Left cardiac atrium (tissue), 4 donors: ENCODE measurements around the gene ANKDD1B. TPM values are rescaled to one million over a fixed set of nuclear protein-coding genes. Genes with fewer than 3 reads are reported as not detected.
"Not testable (repeated sequence)": the region's sequence is repeated elsewhere in the genome, so short reads cannot be mapped to it uniquely, and the experiment has no call there.

Experiments
- ATAC-seq, 2 donors: fragments of 200-7000 bp; cut with Tn5 transposase; one replicate each; pipeline ENCODE4 v1.9.1; 2020; ENCODE audit warnings: mild to moderate bottlenecking in 2 of 2, moderate library complexity in 2 of 2
- DNase-seq: peaks from one replicate; pipeline ENCODE4 v3.0.0-alpha.2; 2020
- intact Hi-C, 2 donors: fragments of 100-400 bp; cut with DNase I; formaldehyde crosslinking; loops; one replicate each; pipeline versions ENCODE4 v1.14.1 to v1.15.1; 2022 to 2023
- long read RNA-seq: library from polyadenylated mRNA; unstranded; transcript quantifications from one replicate; pipeline ENCODE4 v2.0.0, GENCODE V29; 2021
- total RNA-seq, 2 donors: library from RNA; stranded (reverse); fragmentation: NEBNext Ultra II Directional; extraction: Animal tissue kit (Norgen Biotek cat#: 25700); gene quantifications; one replicate each; pipeline ENCODE4 v1.2.1, GENCODE V29; 2021
- donor health status: DM: no; HTN: yes; CAD: no.
- donor health status: DM: no; HTN: yes; CAD: no; lungs with severe emphysema.
- donor health status: DM: yes; HTN: yes; CAD: no.
- donor health status: Dilated cardiomyopathy.

Gene ANKDD1B
- total RNA-seq, result under 1 TPM in 1 of 2 donors, not detected in 1; 0.21 TPM
- long read RNA-seq, result 0 reads

DNA sequence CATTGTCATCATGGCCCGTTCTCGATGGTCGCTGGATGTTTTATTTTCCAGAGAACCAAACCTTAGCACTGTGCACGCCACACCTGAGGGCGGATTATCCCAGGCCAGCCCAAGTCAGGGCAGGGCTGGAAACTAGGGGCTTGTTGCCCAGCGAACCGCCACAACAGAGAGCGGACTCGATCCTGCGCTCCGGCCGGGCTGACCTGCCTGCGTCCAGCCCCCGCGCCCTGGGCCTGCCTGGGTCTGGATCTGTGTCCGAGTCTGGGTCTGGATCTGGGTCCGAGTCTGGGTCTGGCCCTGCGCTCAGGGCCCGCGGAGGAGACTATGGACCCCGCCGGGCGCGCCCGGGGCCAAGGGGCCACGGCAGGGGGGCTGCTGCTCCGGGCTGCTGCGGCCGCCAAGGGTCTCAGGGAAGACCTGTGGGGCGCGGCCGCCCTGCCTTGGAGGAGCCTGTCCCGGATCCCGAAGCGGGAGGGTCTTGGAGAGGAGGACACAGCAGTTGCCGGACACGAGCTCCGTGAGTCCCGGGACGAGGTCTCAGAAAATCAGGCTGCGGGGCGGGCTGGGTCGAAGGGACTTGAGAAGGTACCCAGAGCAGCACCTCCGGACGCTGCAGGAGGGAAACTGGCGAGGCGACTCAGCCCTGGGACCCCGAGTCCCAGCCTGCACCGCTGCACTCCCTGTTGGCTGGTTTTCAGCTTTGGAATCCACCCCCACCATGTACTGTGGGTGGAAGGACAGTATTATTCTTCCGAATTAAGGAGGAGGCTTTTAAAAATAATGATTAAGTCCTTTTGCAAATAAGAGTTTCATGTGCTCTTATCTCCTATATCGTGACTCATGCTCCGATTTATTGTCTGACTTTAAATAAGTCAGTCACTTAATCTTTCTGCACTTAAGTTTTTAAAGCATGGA is at the start of gene ANKDD1B:
Gene ANKDD1B, plus strand, starts transcription at position 143 of the 915 bp plus-strand sequence. Its CDS starts 182 bp downstream, at position 325.
- intact Hi-C loops, result no loop called here
- DNase-seq (peak; percentile 37), ATAC-seq (peak; percentile 69 to 70)

DNA sequence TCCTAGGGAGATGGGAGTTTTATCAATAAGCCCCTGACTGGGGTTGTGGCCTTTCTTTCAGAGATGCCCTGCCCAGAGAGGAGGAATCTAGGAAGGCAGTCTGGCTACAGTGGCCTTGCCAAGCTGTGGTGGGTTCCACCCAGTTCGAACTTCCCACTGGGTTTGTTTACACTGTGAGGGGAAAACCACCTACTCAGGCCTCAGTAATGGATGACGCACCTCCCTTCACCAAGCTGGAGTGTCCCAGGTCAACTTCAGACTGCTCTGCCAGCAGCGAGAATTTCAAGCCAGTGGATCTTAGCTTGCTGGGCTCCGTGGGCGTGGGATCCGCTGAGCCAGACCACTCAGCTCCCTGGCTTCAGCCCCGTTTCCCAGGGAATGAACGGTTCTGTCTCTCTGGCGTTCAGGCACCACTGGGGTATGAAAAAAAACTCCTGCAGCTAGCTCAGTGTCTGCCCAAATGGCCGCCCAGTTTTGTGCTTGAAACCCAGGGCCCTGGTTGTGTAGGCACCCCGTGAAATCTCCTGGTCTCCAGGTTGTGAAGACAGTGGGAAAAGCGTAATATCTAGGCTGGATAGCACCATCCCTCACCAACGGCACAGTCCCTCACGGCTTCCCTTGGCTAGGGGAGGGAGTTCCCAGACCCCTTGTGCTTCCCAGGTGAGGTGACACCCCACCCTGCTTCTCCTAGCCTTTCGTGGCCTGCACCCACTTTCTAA is 45.1 kb upstream of the ANKDD1B start:
- intact Hi-C loops, result loop anchor here in 1 of 2 donors (5.0 kb wide), 1 partner anchor 54 kb away; the partner anchor contains the start of genes CERT1 and POLK
- peak; percentile 10 to 19 for ATAC-seq
- DNase-seq, result not testable (repeated sequence)

DNA sequence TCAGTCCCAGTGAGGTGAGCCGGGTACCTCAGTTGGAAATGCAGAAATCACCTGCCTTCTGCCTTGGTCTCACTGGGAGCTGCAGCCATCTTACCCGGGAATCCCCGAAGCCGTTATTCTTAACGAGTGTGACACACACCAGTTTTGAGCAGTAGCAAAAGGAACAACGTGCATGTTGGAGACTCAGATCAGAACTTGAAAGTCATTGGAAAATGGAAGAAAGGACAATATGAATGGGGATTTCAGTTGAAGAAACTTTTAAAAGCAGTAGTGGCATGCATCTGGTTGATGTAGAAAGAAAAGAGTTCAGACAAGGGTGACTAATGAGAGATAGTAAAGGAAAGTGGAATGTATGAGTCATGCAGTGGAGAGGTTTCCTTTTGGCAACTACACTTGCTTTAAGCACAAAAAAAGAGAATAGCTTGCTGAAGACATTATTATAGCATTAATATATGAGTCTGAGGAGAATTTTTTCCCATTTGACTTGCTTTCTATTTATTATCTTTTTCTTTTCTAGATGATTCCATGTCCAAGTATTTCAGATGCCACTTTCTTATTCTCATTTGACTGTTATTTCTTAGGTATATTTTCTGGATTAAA is 44.4 kb upstream of the ANKDD1B start:
- intact Hi-C loops, result loop anchor here in 1 of 2 donors (5.0 kb wide), 1 partner anchor 55 kb away; the partner anchor contains the start of genes CERT1 and POLK
- no peak for DNase-seq
- ATAC-seq, result peak; percentile 95 to 99

DNA sequence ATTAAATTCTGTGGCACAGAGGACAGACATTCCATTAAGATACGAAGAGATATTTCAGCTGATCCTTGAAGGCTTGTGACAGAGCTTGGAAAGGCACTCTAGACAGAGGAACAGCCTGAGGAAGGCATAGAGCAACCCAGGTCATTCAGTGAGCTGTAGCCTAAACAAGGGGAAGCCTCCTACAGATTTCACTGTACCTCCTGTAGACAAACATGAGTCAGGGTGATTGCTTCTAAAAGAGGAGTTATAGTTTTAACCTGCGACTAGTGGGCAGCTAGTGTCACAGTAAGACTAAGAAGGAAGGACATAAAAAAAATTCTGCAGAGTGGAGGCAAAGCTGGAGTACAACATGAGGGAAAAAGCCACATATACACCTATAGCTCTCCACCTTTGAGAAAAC is 43.5 kb upstream of the ANKDD1B start:
- intact Hi-C loops, result loop anchor here in 1 of 2 donors (5.0 kb wide), 1 partner anchor 55 kb away; the partner anchor contains the start of genes CERT1 and POLK
- peak in 1 of 2 donors; percentile 83 for ATAC-seq

DNA sequence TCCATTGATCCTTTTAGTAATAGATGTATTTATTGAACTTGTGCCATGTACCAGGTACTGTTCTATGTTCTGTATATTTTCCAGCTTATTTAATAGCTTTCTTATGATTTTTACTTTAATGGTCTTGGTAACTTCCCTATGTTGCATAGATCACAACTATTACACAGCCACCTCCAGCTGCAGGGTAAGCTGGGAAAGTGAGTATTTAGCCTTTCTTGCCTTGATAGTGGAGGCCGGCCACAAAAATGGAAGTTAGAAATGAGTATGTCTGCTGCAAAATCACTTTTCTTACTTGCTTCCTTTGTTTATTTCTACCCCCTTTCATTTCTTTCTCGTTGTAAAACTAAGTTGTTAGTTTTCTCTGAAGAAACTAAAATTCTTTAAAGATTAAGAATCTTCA is 43.1 kb upstream of the ANKDD1B start:
- intact Hi-C loops, result loop anchor here in 1 of 2 donors (5.0 kb wide), 1 partner anchor 56 kb away; the partner anchor contains the start of genes CERT1 and POLK
- no peak for DNase-seq
- no peak for ATAC-seq

More for the DNA sequence above, 43.5 kb upstream of the ANKDD1B start:
- no peak for DNase-seq

DNA sequence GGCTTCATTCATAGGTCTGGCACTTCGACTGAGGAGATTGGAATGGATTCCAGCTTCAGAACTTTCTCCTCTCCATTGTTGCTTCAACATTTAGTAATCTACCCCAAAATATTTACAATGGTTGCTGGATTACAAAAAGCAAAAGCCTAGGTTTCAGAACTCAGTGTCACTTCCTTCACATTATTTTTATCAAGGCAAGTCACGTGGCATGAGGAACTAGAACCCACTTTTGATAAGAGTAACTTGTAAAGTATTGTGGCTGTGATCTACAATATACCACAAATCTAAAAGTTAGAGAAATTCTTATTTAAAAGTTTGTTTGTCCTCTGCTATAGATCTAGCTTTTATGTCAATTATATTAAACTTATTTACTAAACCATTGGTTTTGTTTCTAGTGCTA is 39.7 kb upstream of the ANKDD1B start:
- intact Hi-C loops, result no loop called here
- DNase-seq, result no peak
- ATAC-seq, result no peak

DNA sequence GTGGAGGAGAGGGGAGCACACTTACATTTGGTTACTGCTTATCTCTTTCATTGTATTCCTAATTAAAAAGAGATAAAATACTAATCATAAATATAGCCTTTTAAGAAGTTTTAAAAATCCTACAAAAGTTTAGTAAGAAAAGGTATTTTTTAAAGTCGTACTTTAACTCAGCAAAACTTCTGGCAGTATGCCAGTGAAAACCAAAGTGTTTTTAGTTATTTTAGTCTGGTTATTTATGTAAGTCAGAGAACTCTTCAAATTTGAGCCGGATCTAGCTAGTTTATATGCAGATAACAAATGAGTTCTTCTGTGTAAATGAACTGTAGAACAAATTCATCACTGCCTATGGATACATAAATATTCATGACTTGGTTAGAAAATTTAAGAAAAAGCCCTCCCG is 36.5 kb upstream of the ANKDD1B start:
- intact Hi-C loops, result no loop called here
- no peak for ATAC-seq
- no peak for DNase-seq

DNA sequence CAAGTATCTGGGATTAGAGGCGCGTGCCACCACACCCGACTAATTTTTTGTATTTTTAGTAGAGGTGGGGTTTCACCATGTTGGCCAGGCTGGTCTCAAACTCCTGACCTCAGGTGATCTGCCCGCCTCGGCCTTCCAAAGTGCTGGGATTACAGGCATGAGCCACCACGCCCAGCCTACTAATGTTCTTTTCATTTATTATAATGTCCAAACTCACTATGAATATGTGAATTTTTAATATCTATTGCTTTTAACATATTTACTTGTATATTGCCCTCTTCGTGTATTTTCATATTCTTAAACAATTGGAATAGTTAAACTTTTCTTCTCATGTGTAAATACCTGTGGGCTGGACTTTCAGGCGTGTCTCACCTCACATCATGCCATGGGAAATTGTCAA is 33.0 kb upstream of the ANKDD1B start:
- ATAC-seq, DNase-seq, intact Hi-C loops: not testable (repeated sequence)

DNA sequence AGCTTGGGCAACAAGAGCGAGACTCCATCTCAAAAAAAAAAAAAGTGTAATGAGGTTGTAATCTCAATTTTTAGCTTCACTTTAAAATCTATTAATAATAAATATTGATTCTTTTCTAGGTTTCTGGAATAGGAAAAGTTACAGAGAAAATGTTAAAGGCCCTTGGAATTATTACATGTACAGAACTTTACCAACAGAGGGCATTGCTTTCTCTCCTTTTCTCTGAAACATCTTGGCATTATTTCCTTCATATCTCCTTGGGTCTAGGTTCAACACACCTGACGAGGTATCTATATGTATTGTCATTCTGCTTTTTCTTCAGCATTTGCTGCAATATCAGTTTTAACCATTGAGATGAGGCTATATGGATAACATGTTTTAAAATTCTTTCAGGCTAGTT is 26.6 kb upstream of the ANKDD1B start:
- no peak for DNase-seq
- intact Hi-C loops, result no loop called here
- no peak for ATAC-seq

DNA sequence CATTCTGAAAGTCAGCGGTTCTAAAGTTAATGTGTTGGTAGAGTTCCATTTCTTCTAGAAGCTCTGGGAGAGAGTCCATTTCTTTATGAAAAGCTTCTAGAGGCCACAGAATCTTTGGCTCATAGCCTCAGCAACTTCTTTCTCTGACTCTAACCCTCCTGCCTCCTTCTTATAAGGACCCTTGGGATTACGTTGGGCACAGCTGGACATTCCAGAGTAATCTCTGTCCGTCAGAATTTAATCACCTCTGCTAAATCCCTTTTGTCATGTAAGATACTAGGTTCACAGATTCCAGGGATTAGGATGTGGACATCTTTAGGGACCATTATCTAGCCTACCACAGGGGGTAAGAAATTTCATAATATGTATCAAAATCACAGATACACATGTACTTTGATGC is 22.6 kb upstream of the ANKDD1B start:
- no peak for ATAC-seq
- DNase-seq, result no peak
- intact Hi-C loops, result no loop called here

DNA sequence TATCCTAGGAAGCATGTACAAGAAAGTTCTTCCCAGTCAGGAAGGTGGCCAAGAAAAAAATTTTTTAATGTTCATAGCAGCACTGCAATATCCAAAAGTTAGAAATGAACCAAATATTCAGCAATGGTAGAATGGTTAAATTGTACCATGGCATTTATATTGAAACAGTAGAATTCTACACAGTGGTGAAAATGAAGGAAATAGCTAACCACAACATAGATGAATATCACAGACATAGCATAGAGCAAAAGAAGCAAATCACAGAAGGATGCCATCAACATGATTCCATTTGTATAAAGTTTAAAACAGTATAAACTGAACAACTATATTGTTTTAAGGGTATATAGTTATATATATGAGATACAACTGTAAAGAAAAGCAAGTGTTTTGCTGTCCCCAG is 10.7 kb upstream of the ANKDD1B start:
- ATAC-seq (no peak), DNase-seq (no peak)
- intact Hi-C loops, result no loop called here

DNA sequence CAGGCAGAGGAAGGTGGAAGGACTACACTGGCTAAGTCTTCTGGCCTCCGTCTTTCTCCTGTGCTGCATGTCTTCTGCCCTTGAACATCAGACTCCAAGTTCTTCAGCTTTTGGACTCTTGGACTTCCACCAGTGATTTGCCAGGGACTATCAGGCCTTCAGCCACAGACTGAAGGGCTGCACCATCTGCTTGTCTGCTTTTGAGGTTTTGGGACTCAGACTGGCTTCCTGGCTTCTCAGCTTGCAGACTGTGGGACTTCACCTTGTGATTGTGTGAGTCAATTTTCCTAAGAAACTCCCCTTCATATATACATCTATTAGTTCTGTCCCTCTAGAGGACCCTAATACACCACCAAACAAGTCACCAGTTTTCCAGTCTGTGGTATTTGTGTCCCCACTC is 9.7 kb upstream of the ANKDD1B start:
- ATAC-seq, result no peak
- intact Hi-C loops, result no loop called here
- DNase-seq, result no peak

DNA sequence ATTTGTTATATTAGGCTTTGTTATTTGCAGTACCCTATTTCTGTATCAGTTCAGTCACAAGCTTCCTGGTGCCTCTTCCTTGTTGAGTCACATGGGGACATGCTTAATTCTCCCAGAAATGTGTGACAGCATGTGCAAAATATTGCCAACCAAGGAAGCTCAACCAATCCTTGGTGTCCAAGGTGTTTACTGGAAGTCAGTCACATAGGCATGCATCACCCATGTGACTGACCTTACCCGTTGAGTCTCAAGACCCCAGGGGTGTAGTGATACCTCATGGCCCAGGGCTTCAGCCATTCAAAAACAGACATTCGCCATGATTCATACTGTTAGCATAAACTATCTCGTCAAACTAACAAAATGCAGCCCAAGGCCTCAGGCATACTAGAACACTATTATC is 9.3 kb upstream of the ANKDD1B start:
- no peak for DNase-seq
- no peak for ATAC-seq
- intact Hi-C loops, result no loop called here

DNA sequence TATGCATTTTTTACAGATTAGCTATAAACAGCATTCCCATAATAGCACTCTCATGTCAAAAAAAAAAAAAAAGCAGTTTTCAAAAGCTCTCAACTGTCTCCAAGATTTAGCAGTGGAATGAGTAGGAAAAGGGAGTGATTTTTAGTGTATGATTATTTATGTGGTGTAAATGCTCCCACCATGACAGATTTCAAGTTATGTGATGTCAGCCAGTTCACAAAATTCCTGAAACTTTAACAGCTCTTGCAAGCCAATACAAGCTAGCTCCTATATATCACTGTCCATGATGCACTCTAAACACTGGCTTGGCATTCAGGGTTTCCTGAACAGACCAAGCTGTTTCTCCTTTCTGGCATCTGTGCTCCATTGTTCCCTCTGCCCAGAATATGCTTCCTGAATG is 7.9 kb upstream of the ANKDD1B start:
- ATAC-seq (no peak), DNase-seq (no peak)
- intact Hi-C loops, result no loop called here

DNA sequence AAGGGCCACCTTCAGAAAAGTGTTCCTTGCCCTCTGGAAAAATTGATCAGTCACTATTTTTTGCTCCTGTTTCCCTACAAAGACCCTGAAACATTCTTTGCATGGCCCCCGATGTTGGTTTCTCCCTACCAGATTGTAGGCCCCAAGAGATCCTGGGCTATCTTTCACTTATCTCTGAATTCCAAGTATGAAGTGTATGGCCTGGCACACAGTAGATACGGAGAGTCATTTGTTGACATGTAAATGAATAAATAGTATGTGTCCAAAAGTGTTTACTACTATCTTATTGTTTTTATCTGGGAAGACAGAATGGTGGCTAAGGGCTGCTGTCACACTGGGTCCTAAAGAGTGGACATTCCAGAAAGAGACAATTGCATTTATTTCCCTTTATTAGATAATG is 7.4 kb upstream of the ANKDD1B start:
- DNase-seq, result no peak
- intact Hi-C loops, result no loop called here
- no peak for ATAC-seq

DNA sequence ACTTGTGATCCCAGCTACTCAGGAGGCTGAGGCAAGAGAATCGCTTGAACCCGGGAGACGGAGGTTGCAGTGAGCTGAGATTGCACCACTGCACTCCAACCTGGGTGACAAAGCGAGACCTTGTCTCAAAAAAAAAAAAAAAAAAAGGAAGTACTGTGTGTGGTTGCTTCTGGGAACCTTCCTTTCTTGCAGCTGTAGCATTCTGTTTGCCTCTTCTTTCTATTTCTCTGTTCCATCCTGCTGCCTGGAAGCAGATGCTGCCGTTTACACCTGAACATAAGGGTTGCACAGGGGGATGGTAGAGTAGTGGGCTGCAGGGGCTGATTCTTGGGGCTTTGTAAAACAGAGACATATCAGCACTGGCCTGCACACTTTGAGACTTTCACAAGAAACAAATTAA is 3.9 kb upstream of the ANKDD1B start:
- intact Hi-C loops, ATAC-seq, DNase-seq: not testable (repeated sequence)

DNA sequence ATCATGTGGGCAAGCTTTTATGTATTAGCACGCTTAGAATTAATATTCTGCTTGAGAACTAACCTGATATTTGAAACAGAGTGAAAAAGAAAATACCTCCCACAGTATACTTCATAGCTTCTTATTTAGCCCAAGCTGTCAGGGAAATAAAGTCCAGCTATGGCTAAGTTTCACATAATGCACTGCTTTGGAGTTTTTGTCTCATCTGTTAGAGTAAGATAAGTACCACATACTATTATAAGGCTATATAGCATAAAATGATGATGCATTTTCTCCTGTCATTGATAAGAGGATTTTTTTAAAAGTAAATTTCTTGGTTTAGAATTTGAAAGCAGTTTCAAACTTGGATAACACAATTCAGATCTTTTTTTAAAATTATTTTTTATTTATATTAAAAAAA is 2.4 kb upstream of the ANKDD1B start:
- ATAC-seq (no peak), DNase-seq (no peak)
- intact Hi-C loops, result no loop called here

DNA sequence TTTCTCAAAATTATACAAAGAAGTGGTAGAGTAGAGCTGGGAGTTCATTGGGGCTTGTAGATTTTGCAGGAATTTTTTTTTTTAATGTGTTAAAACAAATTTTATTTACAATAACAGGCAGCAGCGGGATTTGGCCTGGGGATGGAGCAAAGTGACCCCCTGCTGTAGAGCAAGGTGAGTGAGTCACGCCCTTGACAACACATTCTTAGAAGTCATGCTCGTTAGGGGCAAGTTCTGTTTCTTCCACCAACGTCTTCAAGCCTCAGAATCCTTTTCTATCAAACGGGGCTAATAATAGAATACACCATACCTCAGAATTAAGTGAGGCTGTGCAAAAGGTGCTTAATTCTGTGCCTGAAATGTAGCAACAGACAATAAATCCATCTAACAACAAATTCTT is 1.1 kb upstream of the ANKDD1B start:
- DNase-seq (no peak), ATAC-seq (no peak)
- intact Hi-C loops, result no loop called here

DNA sequence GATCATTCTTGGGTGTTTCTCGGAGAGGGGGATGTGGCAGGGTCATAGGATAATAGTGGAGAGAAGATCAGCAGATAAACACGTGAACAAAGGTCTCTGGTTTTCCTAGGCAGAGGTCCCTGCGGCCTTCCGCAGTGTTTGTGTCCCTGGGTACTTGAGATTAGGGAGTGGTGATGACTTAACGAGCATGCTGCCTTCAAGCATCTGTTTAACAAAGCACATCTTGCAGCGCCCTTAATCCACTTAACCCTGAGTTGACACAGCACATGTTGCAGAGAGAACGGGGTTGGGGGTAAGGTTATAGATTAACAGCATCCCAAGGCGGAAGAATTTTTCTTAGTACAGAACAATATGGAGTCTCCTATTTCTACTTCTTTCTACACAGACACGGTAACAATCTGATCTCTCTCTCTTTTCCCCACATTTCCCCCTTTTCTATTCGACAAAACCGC is 368 bp upstream of the ANKDD1B start:
- intact Hi-C loops, DNase-seq: not testable (repeated sequence)
- ATAC-seq, result peak in 1 of 2 donors; percentile 18

DNA sequence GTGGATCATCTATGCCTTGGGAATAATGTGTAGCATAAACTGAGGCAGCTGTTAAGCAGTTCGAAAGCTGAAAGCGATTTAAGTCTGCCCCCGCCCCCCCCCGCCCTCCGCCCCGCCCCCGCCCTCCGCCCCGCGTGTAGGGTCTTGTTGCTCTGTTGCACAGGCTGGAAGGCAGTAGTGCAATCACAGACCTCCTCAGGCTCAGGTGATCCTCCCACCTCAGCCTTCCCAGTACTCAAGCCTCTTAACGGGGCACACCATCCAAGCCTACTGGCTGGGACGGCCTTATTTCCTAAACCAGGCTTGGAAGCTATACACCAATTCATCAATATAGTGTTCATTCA is 945 bp downstream of the ANKDD1B start:
- ATAC-seq (no peak), DNase-seq (no peak)
- intact Hi-C loops, result no loop called here
